Measurements from ENCODE around the gene B3GAT3.

The B3GAT3 gene

DNA sequence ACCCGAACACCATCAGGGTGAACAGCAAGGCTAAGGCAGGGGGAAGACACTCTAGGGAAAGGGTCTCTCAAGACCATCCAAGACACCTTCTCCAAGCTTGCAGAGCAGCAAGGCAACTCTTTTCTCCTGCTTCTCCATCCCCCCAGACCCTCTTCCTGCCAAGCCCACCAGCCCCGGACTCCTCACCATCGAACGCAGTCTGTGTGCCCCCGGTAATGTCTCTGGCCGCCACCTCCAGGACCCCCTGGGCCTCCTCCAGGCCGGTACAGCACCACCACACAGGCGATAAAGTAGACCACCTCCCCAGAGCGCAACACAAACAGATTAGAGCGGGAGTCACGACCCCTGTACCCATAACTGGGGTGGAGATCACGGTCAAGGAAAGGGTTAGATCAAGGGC is 13.0 kb downstream of the B3GAT3 start:
- TF ChIP-seq CTCF (IDR thresholded peaks at IDR 0.05; ENCODE audit: low read length, missing control alignments), result no peak
- H3K4me3 ChIP-seq (replicated peaks; ENCODE audit: low read depth, low read length), result no peak overlapping the region
- DNase-seq (ENCODE audit: low read depth), result no peak

DNA sequence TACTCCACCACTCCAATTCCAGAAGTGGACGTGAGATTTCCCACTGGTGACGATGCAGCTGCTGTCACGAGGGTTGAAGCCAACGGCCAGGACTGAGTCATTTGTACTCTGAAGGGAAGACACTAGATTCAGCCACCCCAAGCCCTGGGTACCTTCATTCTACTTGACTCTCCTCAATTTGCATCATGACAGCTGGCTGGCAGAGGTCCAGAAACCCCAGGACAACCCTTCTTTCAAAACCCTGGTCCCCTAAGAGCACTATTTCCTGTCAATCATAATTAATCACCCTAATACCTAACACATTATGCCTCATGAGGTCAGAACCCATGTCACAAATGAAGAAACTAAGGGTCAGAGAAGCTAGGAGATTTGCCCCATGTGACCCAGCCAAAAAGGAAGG is 14.1 kb downstream of the B3GAT3 start:
- TF ChIP-seq CTCF (IDR thresholded peaks at IDR 0.05; ENCODE audit: low read length, missing control alignments), result no peak
- DNase-seq (ENCODE audit: low read depth), result no peak
- no peak overlapping the region for H3K4me3 ChIP-seq (replicated peaks; ENCODE audit: low read depth, low read length)

DNA sequence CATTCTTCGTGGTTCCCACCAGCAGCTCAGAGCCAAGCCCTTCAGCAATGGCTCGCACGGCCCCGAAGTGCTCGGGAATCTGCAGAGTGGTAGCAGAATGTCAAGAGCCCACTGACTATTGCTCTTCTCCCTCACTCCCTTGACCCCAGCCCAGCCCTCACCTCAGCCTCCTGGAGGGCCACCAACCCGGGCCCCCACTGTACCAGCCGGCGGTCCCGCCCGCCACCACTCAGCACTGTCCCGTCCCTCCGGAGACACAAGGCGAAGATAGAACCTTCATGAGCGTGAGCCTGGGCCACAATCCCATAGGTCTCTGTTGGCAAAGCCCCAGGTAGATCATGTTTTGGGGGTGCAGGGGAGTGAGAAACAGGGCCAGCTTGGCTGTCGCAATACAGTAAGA is 15.9 kb downstream of the B3GAT3 start:
- no peak for TF ChIP-seq CTCF (IDR thresholded peaks at IDR 0.05; ENCODE audit: low read length, missing control alignments)
- no peak for DNase-seq (ENCODE audit: low read depth)

GRCh38 chr11:62605467-62605866 is 16.3 kb downstream of the B3GAT3 start:
- DNase-seq (ENCODE audit: low read depth), result no peak

More for the DNA sequence above, 15.9 kb downstream of the B3GAT3 start:
- no peak overlapping the region for H3K4me3 ChIP-seq (replicated peaks; ENCODE audit: low read depth, low read length)

DNA sequence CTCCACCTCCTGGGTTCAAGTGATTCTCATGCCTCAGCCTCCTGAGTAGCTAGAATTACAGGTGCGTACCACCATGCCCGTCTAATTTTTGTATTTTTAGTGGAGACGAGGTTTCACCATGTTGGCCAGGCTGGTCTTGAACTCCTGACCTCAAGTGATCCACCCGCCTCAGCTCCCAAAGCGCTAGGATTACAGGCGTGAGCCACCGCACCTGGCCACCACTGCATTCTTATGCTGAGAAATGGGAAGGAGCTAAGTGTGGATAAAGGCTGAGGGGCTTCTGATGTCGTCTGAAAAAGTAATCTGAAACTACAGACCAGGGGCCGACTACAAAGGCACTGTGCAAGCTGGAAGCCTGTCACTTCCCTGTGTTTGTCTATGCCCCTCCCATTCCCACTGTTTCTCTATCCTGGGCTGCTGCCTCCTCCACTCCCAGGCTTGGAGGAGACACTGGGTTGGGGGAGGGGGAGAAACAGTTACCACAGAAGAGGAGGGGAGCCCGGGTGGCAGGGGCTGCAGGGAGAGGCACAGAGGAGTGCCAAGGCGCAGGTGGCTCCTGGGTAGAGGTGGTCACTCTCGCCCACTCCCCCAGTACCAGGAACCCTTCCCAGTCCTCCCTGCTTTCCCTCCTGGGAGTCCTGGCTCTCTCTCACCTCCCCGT is 17.2 kb downstream of the B3GAT3 start:
- peak; percentile 21 for DNase-seq (ENCODE audit: low read depth)
- no peak for TF ChIP-seq CTCF (IDR thresholded peaks at IDR 0.05; ENCODE audit: low read length, missing control alignments)
- no peak overlapping the region for H3K4me3 ChIP-seq (replicated peaks; ENCODE audit: low read depth, low read length)

More at GRCh38 chr11:62605467-62605866, 16.3 kb downstream of the B3GAT3 start:
- no peak for TF ChIP-seq CTCF (IDR thresholded peaks at IDR 0.05; ENCODE audit: low read length, missing control alignments)
- H3K4me3 ChIP-seq (replicated peaks; ENCODE audit: low read depth, low read length), result no peak overlapping the region

DNA sequence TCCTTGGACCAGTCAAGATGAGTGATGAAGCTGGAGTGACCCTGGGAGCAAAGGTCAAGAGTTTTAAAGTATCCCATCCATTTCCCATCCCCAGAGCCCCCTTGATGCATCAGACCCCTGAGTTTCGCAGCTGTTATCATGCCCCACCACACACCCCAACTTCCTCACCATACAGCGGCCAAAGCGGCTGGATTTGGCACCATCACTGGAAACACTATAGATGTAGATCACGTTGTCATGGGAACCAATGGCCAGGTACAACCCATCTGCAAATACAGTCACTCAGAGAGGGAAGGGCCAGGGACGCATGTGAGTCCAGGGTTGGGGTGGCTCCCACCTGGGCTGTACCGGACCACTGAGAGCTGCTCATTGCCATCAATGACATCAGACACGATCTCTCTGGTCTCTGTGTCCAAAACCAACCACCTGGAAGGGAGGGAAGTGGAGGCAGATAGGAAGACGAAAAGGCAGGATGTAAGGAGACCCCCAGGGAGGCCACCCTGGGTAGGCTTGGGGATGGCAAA is 17.9 kb downstream of the B3GAT3 start:
- H3K4me3 ChIP-seq (replicated peaks; ENCODE audit: low read depth, low read length), result no peak overlapping the region
- no peak for TF ChIP-seq CTCF (IDR thresholded peaks at IDR 0.05; ENCODE audit: low read length, missing control alignments)
- DNase-seq (ENCODE audit: low read depth), result no peak

DNA sequence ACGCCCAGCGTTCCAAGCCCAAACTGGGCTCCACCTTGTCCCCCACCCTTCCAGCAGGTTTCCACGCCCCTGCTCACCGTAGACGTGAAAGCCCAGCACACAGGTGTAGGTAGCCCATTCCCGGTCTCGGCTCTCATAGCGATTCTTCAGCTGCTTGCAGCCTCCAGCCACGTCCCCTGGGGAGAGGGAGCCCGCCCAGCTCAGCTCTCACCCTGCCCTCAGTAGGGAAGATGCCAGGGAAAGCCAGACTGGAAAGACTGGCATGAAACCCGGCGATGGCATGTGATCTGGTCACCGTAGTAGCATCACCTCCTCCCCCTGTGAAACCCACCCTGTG is 18.7 kb downstream of the B3GAT3 start:
- DNase-seq (ENCODE audit: low read depth), result no peak
- H3K4me3 ChIP-seq (replicated peaks; ENCODE audit: low read depth, low read length), result no peak overlapping the region
- no peak for TF ChIP-seq CTCF (IDR thresholded peaks at IDR 0.05; ENCODE audit: low read length, missing control alignments)
